GM12892 (cell line): ENCODE results near the gene DCUN1D4. TPM values are rescaled to one million over a fixed set of nuclear protein-coding genes. Genes with fewer than 3 reads are reported as not detected.
A peak's percentile ranks its signal among the peaks of the same experiment; 100 is the strongest.

Experiments
- DNase-seq: peaks from one replicate; pipeline ENCODE4 v3.0.0; 2011; ENCODE audit not compliant: insufficient read length
- FAIRE-seq: peaks from 2 replicates; lab custom pipeline; 2011; peaks lifted over from hg19 to GRCh38; lab: Jason Lieb, UNC
- POLR2A ChIP-seq: IDR thresholded peaks from 2 replicates; pipeline ENCODE4 v1.6.1; 2011; ENCODE audit warnings: low read depth, low read length, control low read depth
- POLR2AphosphoS5 ChIP-seq: IDR thresholded peaks from 2 replicates; pipeline ENCODE4 v1.6.1; 2011; ENCODE audit warnings: low read depth, low read length, control low read depth
- TAF1 ChIP-seq: IDR thresholded peaks from 2 replicates; pipeline ENCODE4 v1.6.1; 2011; ENCODE audit warnings: low read depth, mild to moderate bottlenecking, control low read depth, low read length, borderline replicate concordance
- polyA plus RNA-seq: library from polyadenylated mRNA; unstranded; fragments of >200 nt; gene quantifications from one replicate; pipeline ENCODE4 v1.2.1, GENCODE V29; 2012; ENCODE audit warnings: missing spikeins, inconsistent platforms; ENCODE audit not compliant: missing spikeins

DCUN1D4 gene
- polyA plus RNA-seq: 13.5 TPM

DNA sequence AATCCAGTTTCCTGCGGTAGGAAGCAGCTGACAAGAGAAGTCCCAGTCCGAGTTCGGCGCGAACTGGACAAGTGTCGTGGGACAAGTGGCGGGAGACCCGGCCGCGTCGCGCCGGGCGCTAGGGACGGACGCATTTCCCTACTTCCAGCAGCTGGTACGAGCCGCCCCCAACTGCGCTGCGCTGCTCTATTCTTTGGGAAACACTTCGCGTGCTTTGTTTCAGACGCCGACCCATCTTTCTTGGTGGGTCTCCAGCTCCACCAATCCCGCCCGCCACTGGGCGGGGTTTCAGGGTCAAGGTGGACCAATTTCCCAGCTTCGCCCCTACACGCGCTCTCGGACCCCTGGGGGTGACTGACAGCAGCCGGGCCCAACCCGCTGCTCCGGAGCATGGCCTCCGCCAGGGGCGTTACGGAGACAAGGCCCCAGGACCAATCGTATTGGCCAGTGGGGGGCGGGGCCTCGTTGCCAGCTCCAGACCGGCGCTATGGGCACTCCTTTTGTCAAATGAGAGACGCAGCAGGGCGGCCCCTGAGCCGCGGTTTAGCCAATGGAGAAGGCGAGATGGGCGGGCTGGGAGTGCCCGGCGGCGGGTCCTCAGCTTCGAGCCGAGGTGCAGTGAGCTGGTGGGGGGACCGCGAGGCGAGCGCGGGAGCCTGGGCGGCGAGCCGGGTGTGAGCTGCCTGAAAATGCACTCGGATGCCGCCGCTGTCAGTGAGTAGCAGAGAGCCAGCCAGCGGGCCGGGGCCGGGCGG, at the start of gene DCUN1D4:
Gene DCUN1D4, plus strand, starts transcription at position 600 of the 755 bp plus-strand sequence. Its CDS starts 90 bp downstream, at position 690.
- TF ChIP-seq TAF1 (no peak), POLR2AphosphoS5 (peak; percentile 25; the same call in 1 of the 2 replicates)
- DNase-seq: peak; percentile 99
- FAIRE-seq: peak; percentile 96

DNA sequence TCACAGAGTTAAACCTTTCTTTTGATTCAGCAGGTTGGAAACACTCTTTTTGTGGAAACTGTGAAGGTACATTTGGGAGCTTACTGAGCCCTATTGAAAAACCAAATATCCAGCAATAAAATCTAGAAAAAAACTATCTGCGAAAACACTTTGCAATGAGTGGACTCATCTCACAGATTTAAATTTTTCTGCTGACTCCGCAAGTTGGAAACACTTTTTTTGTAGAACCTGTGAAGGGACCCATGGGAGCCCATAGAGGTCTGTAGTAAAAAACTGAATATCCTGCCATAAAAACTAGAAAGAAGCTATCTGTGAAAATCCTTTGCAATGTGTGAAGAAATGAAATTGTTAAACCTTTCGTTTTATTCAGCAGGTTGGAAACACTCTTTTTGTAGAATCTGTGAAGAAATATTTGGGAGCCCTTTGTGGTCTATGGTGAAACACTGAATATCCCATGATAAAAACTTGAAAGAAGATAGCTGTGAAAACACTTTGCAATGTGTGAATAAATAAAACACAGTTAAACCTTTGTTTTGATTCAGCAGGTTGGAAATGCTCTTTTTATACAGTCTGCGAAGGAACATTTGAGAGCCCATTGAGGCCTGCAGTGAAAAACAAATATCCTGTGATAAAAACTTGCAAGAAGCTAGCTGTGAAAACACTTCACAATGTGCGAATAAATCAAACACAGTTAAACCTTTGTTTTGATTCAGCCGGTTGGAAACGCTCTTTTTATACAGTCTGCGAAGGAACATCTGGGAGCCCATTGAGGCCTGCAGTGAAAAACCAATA, 22.3 kb upstream of the DCUN1D4 start:
- no peak for DNase-seq
- no peak for FAIRE-seq
- TF ChIP-seq POLR2AphosphoS5: no peak

DNA sequence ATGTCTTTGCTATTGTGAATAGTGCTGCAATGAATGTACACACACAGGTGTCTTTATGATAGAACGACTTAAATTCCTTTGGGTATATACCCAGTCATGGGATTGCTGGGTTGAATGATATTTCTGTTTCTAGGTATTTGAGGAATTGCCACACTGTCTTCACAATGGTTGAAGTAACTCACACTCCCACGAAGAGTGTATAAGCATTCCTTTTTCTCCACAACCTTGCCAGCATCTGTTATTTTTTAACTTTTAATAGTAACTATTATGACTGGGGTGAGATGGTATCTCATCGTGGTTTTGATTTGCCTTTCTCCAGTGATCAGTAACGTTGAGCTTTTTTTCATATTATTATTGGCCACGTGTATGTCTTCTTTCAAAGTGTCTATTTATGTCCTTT, 17.6 kb upstream of the DCUN1D4 start:
- TF ChIP-seq POLR2A (no peak), POLR2AphosphoS5 (no peak), TAF1 (no peak)

DNA sequence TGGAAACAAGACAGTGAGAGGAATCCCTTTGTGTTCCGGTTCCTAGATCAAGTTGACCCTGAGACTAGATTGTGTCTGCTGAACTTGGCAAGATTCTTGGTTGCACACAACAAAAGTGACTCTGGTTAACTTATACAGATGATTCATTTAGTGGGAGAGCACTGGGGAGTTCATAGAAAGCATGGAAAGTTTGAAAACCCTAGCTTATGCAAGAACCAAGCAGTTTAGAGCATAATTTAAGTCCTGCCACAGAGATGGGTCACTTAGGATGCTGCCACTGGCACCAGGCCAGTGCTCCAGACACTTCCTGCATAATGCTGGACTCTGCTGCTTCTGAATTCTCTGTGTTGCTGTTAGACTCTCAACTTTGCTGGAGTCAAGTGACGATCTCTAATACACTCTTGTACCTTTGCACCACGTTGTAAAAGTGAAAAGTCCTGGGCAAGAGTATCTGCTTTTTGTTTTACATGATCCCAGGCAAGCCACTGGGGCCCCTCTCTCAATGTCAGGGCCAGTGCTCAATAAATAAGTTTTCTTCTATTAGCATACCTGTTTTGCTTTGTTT, 12.7 kb upstream of the DCUN1D4 start:
- FAIRE-seq: no peak

More for the DNA sequence above, 17.6 kb upstream of the DCUN1D4 start:
- no peak for FAIRE-seq
- no peak for DNase-seq

DNA sequence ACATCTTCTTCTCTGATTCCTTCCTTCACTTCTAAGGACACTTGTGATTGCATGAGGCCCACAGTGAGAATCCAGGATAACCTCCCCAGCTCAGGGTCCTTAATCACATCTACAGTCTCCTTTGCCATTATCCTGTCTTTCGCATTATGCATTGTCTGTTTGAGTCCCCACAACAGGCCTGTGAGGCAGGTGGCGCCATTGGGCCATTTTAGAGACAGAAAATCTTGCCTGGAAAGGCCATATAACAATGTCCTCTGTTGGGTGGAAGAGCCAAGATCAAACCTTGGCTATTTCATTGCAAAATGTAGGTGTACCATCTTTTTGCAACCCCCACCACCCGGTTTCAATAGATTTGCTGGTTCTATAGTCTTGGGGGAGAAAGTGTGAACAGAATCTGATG, 11.8 kb upstream of the DCUN1D4 start:
- no peak for DNase-seq
- TF ChIP-seq POLR2A (no peak), TAF1 (no peak), POLR2AphosphoS5 (no peak)
- peak; percentile 38 for FAIRE-seq

More for the DNA sequence above, 12.7 kb upstream of the DCUN1D4 start:
- TF ChIP-seq POLR2A (no peak), POLR2AphosphoS5 (no peak), TAF1 (no peak)
- no peak for DNase-seq

DNA sequence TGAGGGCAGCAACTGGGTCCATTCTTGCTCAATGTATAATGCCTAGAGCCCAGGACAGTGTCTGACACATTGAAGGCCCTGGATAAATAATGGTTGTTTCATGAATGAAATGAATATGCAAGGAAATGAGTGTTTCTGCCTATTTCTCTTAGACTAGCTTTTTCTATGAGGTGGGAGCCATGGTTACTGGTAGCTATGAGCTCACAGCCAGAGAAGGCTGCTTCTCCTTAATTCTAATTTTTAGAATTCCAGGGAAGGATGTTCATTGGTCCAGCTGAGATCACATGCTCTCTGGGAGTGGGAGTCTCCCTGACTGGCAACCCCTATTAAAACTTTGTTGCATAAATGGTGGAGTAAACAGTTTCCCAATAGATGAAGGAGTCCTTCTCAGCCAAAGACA, 9.7 kb upstream of the DCUN1D4 start:
- DNase-seq: no peak
- FAIRE-seq: no peak
- TF ChIP-seq POLR2AphosphoS5 (no peak), TAF1 (no peak), POLR2A (no peak)

DNA sequence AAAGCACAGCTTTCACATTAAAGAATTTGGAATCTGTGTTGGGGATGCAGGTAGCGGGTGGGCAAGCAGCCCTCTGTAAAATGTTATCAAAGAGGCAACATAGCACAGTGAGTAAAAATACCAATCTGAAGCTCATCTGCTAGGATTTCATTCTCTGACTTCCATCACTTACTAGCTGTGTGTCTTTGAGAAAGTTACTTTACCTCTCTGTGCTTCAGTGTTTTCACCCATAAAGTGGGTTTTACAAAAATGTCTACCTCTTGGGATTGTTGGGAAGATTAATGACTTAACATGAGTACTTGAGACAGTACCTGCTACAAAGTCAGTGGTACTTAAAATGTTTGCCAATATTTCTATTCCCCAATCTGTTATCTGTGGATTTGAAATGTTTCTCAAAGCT, 7.9 kb upstream of the DCUN1D4 start:
- TF ChIP-seq POLR2A (no peak), POLR2AphosphoS5 (no peak), TAF1 (no peak)
- no peak for DNase-seq
- no peak for FAIRE-seq

DNA sequence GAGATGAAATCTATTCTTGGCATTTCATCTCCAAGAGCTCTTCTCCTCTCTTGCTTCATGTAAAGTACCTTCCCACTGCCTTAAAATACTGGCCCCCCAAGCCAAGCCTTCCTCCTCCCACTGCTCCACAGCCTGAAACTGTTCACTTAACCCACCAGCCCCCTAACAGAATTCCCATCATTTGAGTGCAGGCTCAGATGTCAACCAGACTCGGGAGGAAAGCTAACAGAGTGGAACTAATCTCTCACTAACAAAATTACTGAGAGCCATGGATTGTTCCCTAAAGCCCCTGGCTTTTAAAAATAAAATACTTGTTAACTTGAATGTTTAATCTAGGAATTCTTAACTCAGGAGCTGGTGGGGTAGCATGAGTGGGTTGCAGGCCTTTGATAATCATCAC, 7.1 kb upstream of the DCUN1D4 start:
- DNase-seq (no peak), FAIRE-seq (no peak)
- TF ChIP-seq TAF1: no peak
- no peak for TF ChIP-seq POLR2A
- TF ChIP-seq POLR2AphosphoS5: no peak

DNA sequence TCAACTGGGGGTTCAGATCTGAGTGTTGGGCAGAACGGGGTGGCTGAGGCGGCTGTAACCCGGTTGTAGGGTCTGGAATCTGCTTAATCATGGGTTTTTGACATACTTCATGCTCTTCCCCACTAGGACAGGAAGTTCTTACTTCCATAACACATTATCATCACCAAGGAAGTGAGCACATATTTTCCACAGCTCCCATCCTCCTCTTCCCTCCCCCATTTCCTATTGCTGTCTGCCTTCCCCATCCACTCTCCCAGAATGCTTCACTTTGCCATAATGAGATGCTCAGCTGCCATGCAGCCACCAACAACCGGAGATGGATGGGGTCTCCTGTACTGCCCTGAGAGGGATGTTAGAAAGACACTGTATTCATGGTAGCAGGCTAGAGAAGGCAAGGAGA, 6.4 kb upstream of the DCUN1D4 start:
- no peak for DNase-seq
- FAIRE-seq: no peak
- no peak for TF ChIP-seq TAF1
- no peak for TF ChIP-seq POLR2AphosphoS5

DNA sequence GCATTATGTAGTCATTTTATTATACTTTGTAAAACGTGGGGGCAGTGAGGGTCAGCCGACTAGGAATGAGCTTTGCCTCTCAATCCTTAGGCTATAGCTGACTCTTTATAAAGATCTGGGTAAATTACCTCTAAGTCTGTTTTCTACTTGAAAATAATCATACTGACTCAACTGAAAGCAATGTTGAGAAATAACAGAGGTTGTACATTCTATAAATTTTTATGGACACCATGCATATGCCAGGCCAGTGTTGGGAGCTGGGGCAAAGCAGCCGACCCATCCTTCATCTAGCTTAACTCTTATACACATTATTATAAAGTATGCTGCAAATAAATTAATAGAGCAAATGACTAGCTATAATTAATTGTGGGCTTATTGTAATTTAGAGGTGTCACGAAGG, 2.2 kb upstream of the DCUN1D4 start:
- FAIRE-seq: no peak
- TF ChIP-seq POLR2AphosphoS5 (no peak), TAF1 (no peak), POLR2A (no peak)
- DNase-seq: no peak

DNA sequence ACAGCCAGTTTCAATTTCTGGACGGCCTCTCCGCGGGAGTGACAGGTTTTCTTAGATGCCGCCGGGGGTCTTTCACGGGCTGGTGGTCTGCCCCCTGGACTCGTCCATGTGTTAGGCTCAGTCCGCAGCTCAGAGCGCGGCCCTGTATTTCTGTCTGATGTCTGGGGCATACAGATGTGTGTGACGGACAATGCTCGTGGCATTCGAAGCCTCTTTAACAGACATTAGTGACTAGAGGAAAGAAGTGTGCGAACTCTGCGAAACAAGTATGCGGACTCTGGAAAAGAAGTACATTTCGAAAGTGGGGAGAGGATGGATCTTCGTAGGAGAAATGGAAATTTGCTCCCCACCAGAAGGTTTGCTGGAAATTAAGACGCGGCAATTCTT, 793 bp upstream of the DCUN1D4 start:
- FAIRE-seq: peak; percentile 61
- no peak for TF ChIP-seq POLR2AphosphoS5
- DNase-seq: no peak
